DMS53 treated with DMSO at 0.1 percent for 48 hours (cell line): Measurements from ENCODE around the gene PRICKLE3.
"Not testable (repeated sequence)": the region's sequence is repeated elsewhere in the genome, so short reads cannot be mapped to it uniquely, and the experiment has no call there.

Experiments used
- DNase-seq: peaks from one replicate; lab custom pipeline; 2025; ENCODE audit not compliant: unreplicated experiment; lab: John Stamatoyannopoulos, UW

PRICKLE3 gene

GRCh38 chrX:49184294-49185281 is 1.6 kb downstream of the PRICKLE3 start:
- peak; percentile 36 for DNase-seq

GRCh38 chrX:49183701-49184281 is 2.4 kb downstream of the PRICKLE3 start:
- no peak for DNase-seq

GRCh38 chrX:49179358-49179757 is 6.8 kb downstream of the PRICKLE3 start:
- no peak for DNase-seq

DNA sequence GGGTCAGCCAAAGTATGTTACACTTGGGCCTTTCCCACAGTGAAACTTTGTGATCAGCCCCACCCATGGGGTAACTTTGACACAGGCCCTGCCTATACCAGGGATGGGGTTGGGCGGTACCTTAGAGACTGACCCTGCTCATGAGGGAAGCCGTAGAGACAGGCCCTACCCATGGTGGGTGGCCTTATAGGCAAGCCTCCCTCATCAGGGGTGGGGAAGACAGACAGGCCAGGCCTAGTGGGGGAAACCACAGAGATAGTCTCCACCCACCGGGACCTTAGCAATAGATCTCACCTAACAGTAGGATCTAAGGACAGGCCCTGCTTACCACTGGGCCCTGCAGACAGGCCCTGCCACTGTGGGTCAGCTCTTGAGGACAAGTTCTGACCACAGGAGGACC is 7.6 kb downstream of the PRICKLE3 start:
- no peak for DNase-seq

DNA sequence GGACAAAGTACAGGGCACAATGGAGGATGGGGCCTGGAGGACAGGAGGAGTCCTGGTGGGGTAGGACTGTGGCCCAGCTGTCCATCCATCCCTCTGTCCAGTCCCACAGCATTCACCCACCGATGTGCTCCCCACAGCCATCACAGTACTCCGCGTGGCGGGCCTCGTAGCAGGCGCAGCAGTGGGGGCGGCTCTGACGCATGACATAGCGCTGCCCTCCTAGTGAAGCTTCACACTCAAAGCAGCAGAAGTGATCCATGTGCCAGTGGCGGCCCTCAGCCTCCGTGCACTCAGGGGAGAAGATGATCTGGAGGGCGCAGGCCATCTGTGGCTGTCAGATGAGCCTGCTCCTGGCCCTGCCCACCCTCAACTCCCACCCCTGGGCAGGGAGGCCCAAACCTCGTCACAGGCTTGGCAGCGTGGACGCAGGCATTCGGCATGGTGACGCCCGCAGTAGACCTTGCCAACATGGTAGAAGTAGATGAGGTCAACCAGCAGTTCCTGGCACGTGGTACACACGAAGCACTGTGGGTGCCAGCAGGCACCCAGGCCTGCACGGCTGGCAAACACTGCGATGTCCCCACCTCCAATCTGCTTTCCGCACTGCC is 8.2 kb downstream of the PRICKLE3 start:
- no peak for DNase-seq

GRCh38 chrX:49177338-49177833 is 8.8 kb downstream of the PRICKLE3 start:
- DNase-seq = no peak

DNA sequence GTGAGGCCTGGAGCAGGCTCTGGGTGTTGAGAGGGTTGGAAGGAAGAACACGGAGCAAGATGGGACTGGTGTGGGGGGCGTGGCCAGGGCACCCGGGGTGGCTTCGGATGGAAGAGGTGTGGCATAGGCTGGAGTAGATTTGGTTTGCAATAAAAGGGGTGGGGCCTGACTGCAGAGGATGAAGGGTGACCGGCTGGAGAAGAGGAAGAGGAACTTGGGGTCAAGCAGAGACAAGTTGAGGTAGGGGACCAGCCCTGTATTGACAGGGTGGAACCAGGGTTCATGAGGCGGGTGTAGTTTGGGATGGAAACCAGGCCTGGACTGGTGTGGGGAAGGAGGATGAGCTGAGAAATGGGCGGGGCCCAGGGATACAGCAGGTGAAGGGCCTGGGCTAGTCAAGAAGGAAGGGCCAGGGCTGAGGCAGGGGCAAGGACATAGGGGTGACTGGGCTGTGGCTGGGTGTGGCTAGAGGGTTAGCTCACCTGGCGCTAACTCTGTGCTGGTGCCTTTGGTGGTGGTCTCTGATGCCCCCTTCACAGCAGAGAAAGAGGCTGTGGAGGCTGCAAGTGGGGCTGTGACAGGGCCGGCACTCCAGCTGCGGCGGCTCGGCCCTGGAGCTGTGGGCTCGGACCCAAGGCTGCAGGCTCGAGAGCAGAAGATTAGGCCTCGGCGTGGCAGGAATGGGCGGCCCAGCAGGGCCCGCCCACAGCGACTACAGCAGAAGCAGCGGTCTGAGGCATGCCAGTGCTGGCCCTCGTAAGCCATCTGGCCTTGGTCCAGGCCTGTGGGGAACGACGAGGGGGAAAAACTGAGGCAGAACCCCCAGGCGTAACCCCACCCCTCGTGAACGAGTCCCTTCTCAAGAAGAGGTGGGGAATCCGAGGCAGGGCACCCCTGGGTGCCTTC is 9.5 kb downstream of the PRICKLE3 start:
- DNase-seq = no peak

DNA sequence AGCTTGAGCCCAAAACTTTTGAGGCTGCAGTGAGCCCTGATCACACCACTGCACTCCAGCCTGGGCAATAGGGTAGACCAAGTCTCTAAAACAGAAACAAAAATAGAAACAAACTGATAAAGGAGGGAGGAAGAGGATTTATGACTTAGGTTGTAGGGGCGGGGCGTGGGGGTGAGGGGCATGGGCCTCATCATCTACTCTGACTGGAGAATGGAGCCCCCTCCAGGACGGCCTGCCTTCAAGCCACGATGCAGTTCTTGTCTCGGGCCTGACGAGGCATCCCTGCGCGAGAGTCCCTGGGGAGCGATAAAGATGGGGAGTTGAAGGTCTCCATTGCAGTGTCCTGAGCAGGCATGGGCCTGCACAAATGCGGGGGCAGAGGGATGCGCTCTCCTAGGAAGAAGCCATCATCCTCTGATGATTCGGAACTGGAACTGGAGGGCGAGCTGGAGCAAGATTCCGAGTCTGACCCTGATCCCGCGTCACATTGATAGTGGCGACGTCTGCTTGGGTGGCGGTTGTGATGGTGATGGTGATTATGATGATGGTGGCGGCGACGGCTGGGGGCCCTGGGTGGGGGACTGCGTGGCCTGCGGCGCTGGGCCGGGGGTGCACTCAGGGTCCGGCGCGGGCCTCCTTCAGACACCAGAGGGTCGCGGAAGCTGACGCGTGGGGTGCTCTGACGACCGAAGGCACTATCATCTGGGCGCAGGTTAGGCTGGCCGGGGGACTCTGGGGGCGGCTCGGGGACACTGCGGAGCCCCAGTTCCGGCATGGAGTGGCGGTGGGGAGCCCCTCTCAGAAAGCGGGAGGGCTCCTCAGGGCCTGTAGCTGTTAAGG is 10.5 kb downstream of the PRICKLE3 start:
- no peak for DNase-seq

- no peak for DNase-seq
These were observed 11.4 kb downstream of the PRICKLE3 start for GRCh38 chrX:49174723-49175122.

- DNase-seq = not testable (repeated sequence)
These were observed 12.6 kb downstream of the PRICKLE3 start for GRCh38 chrX:49173544-49173943.

- DNase-seq = no peak
These were observed 13.8 kb downstream of the PRICKLE3 start for GRCh38 chrX:49172280-49172780.

DNA sequence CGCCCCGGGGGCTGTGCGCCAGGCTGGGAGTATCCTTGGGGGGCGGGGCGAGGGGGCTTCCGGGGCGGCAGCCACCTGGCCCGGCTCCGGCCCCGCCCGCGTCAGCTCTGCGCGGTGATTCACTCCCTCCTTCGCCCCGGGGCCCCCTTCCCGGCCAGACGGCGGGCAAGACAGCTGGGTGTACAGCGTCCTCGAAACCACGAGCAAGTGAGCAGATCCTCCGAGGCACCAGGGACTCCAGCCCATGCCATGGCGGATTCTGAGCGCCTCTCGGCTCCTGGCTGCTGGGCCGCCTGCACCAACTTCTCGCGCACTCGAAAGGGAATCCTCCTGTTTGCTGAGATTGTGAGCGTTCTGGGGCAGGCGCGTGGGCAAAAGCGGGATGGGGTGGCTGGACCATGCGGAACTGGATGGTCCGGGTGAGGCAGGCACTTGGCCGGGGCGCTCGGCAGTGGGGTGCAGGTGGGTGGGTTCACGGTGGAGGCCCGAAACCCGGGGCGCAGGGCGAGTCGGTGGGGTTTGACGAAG is 14.4 kb downstream of the PRICKLE3 start, which contains the start of gene PLP2:
Gene PLP2, plus strand, starts transcription at position 147 of the 528 bp plus-strand sequence. Its CDS starts 103 bp downstream, at position 250.
- no peak for DNase-seq

GRCh38 chrX:49167740-49168108 is 18.4 kb downstream of the PRICKLE3 start:
- no peak for DNase-seq

- DNase-seq = peak; percentile 74
These were observed 19.0 kb downstream of the PRICKLE3 start for GRCh38 chrX:49166914-49167739.

DNA sequence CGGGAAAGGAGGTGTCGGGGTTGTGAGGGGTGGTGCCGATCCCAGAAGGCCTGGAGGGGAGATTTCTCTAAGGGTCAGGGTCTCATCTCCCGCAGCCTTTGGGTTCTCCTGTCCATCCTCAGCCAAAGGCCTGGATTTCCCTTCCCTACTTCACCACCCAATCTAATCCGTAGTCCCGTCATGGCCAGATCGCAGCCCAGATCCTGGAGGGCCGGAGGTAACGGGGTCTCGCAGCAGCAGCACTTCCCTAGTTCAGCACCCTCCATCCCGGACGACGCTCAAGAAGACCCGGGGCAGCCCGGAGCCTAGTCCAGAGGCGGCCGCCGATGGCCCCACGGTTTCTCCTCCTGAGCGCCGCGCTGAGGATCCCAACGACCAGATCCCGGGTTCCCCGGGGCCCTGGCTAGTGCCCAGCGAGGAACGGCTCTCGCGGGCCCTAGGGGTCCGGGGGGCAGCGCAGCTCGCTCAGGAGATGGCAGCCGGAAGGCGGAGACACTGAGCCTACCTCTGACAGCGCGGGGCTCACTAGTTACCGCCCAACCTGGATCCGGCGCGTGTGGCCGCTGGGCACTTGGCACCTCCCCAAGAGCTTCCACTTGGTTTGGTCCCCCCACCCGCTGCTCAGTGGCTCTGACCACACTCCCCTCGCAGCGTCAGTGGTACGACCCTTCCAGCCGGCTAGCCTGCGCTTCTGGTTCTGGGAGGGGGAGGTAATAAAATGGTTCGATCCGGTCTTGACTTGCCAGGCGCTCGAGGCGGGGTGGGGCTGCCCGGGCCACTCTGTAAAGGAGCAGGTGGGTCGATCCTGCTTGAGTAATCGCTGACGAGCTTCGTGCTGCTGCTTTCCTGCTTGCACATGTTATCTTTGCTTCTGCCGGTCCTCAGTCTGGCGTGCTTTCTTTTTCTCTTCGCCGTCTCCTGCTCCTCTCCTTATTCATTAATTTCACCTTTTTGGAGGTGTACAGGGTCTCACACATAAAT is 20.0 kb downstream of the PRICKLE3 start:
- peak; percentile 94 for DNase-seq

GRCh38 chrX:49164589-49165360 is 21.4 kb downstream of the PRICKLE3 start:
- DNase-seq = no peak
